PFSK-1 (cell line): Measurements from ENCODE around the gene THSD4.

Source experiments
- FOXP2 ChIP-seq: optimal IDR thresholded peaks from 2 replicates; pipeline ENCODE3; 2011; ENCODE audit warnings: borderline replicate concordance, control low read depth, inconsistent platforms; ENCODE audit not compliant: insufficient read depth; ENCODE audit errors: extremely low read length, extremely low read depth
- POLR2AphosphoS5 ChIP-seq: IDR thresholded peaks from 2 replicates; pipeline ENCODE4 v1.6.1; 2012; ENCODE audit warnings: low read depth, mild to moderate bottlenecking, control low read depth, low read length, moderate library complexity
- SIN3A ChIP-seq: IDR thresholded peaks from 2 replicates; pipeline ENCODE4 v1.6.1; 2012; ENCODE audit warnings: mild to moderate bottlenecking, low read length, moderate library complexity, borderline replicate concordance; ENCODE audit not compliant: insufficient read depth
- TAF1 ChIP-seq: IDR thresholded peaks from 2 replicates; pipeline ENCODE4 v1.6.1; 2012; ENCODE audit warnings: low read length, control low read depth, borderline replicate concordance; ENCODE audit not compliant: insufficient read depth
- TF ChIP-seq, protein P1 (sequence below), 2 experiments: IDR thresholded peaks; 2 replicates each; pipeline versions ENCODE4 v1.6.1 to v1.8.0; 2011 to 2012; ENCODE audit warnings: low read depth in 2 of 2, low read length in 2 of 2, control low read depth in 1 of 2, inconsistent platforms in 1 of 2, mild to moderate bottlenecking in 1 of 2, moderate library complexity in 1 of 2; ENCODE audit not compliant: insufficient read depth in 1 of 2

The THSD4 gene

DNA sequence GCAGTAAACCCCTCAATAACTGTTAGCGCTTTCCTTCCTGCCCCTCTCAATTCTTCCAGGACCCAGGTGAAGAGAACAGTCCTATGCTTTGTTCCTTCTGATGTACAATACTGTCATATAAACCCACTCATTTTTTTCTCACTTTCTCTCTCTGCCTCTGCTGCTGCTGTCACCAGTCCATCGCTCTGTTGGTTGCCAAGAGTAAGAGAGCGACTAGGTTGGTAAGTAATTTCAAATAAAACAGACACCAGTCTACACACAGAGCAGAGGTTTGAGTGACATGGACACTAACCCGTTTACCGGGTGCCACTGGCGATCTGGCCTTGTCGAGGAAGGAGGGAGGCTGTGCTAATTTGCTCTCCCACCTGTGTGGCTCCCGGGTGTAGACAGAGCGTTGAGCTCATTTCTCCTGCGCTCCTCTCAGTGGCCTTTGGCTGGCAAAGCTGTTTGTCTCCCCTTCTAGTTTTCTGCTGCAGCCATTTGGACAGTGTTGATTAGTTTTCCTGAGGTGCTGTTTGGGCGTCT is 215.4 kb downstream of the THSD4 start:
- TF ChIP-seq, protein P1, sequence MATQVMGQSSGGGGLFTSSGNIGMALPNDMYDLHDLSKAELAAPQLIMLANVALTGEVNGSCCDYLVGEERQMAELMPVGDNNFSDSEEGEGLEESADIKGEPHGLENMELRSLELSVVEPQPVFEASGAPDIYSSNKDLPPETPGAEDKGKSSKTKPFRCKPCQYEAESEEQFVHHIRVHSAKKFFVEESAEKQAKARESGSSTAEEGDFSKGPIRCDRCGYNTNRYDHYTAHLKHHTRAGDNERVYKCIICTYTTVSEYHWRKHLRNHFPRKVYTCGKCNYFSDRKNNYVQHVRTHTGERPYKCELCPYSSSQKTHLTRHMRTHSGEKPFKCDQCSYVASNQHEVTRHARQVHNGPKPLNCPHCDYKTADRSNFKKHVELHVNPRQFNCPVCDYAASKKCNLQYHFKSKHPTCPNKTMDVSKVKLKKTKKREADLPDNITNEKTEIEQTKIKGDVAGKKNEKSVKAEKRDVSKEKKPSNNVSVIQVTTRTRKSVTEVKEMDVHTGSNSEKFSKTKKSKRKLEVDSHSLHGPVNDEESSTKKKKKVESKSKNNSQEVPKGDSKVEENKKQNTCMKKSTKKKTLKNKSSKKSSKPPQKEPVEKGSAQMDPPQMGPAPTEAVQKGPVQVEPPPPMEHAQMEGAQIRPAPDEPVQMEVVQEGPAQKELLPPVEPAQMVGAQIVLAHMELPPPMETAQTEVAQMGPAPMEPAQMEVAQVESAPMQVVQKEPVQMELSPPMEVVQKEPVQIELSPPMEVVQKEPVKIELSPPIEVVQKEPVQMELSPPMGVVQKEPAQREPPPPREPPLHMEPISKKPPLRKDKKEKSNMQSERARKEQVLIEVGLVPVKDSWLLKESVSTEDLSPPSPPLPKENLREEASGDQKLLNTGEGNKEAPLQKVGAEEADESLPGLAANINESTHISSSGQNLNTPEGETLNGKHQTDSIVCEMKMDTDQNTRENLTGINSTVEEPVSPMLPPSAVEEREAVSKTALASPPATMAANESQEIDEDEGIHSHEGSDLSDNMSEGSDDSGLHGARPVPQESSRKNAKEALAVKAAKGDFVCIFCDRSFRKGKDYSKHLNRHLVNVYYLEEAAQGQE (IDR thresholded peaks at IDR 0.05; ENCODE audit: insufficient read depth in 1 of 2, low read depth in 2 of 2, low read length in 2 of 2) = no peak
- no peak for TF ChIP-seq SIN3A
- no peak for TF ChIP-seq POLR2AphosphoS5
- TF ChIP-seq TAF1 = no peak
- TF ChIP-seq FOXP2 = no peak

DNA sequence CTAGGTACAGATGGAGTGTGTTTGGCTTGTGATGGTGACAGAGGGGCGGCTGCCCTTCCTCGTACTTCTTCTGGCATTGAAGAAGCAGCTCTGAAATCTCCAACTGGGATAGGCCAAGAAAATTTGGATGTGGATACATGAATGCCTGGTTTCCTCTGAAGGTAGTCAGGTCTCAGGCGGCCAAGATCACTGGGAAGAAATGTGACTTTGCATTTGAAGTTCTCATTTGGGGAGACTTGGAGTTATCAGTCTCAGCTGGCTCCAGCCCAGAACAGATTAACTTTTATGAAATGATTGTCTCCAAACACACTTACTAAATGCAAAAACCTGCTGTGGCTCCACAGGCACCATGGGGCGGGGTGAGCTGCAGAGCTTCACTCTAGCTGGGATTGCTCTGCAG is 215.9 kb downstream of the THSD4 start:
- no peak for TF ChIP-seq TAF1
- TF ChIP-seq, protein P1 (IDR thresholded peaks at IDR 0.05; ENCODE audit: insufficient read depth in 1 of 2, low read depth in 2 of 2, low read length in 2 of 2) = no peak
- TF ChIP-seq FOXP2 = no peak
- TF ChIP-seq POLR2AphosphoS5 = no peak
- no peak for TF ChIP-seq SIN3A

DNA sequence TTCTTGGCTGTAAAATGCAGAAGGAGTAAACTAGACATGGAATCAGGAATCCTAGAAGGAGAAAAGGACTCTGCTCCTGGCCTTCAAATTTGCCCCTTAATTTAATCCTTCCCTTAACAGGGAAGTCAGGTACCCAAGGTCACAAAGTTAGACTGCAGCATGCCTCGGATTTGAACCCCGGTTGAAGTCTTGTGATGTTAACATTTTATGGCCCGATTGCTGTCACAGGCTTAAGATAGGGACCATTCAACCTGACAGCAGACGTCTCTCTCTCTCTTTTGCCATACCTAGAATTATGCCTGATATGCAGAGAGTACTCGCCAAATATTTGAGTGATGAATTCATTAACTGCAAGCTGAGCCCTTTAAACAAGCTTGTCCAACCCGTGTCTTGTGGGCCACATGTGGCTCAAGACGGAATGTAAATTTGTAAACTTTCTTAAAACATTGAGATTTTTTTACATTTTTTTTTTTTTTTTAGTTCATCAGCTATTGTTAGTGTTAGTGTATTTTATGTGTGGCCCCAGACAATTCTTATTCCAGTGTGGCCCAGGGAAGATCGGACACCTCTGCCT is 217.2 kb downstream of the THSD4 start:
- TF ChIP-seq TAF1 (no peak), SIN3A (no peak), FOXP2 (no peak), POLR2AphosphoS5 (no peak)
- TF ChIP-seq, protein P1 (IDR thresholded peaks at IDR 0.05; ENCODE audit: insufficient read depth in 1 of 2, low read depth in 2 of 2, low read length in 2 of 2) = no peak

DNA sequence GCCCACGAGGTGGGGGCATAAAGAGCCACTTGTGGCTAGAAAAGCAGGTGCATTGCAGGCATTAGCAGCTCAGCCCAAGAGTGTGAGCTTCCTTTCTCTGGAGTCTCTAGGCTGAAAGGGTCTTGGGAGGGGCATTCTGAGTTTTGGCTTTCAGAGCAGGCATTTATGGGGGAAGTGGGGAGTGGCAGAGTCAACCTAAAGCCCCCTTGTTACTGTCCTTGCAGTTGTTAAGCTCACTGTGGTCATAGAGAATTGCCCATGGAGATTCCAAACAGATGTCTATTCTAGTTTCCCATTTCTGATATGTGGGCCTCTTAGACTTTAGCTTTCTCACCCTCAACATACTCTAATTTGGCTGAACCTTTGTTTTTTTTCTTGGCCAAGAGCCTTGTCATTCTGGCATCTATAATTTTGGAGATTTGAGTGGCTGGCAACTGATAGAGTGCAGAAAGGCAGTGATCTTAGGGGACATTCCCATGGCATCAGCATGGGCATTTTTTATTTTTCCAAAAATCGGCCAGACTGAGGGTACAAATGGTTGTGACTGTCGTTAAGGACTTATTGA is 217.9 kb downstream of the THSD4 start:
- TF ChIP-seq FOXP2 (no peak), TAF1 (no peak)

DNA sequence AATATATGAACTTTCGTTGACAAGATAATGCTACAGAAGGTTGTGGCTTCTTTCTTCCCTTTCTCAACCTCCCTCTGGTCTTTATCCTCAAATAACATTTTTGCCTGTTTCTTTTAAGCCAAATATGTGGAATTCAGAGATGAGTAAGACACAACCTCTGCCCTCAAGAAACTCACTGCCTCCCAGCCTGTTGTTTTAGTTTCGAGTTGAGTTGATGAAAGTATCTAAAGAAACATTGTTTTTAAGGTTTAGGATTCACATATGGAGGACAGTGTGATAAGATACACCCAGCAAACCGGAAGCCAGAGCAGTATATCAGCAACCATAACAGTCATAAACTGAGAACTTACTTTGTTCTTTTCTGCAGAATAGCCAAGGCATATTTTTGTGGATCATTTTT is 218.6 kb downstream of the THSD4 start:
- TF ChIP-seq SIN3A = no peak
- TF ChIP-seq TAF1 = no peak
- TF ChIP-seq FOXP2 = no peak
- TF ChIP-seq, protein P1 (IDR thresholded peaks at IDR 0.05; ENCODE audit: insufficient read depth in 1 of 2, low read depth in 2 of 2, low read length in 2 of 2) = no peak
- no peak for TF ChIP-seq POLR2AphosphoS5
